ENCODE results near the gene CDKN1C.

DNA sequence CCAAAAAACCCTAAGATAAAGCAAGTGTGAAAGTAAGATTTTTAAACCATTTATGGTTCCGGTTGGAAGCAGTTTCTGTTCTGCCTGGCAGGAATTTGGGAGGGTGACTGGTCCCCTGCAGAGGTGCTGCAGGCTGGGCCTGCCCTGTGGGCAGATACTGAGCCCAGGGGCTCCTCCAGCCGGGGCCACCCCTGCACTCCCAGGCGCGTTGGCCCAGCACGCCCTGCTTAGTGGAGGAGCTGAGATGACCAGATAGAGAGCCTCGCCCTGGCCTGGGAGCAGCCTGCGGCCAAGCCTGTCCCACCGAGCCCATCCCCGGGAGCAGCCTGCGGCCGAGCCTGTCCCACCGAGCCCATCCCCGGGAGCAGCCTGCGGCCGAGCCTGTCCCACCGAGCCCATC lies 35.7 kb upstream of the CDKN1C start:
- TF ChIP-seq, protein P1, sequence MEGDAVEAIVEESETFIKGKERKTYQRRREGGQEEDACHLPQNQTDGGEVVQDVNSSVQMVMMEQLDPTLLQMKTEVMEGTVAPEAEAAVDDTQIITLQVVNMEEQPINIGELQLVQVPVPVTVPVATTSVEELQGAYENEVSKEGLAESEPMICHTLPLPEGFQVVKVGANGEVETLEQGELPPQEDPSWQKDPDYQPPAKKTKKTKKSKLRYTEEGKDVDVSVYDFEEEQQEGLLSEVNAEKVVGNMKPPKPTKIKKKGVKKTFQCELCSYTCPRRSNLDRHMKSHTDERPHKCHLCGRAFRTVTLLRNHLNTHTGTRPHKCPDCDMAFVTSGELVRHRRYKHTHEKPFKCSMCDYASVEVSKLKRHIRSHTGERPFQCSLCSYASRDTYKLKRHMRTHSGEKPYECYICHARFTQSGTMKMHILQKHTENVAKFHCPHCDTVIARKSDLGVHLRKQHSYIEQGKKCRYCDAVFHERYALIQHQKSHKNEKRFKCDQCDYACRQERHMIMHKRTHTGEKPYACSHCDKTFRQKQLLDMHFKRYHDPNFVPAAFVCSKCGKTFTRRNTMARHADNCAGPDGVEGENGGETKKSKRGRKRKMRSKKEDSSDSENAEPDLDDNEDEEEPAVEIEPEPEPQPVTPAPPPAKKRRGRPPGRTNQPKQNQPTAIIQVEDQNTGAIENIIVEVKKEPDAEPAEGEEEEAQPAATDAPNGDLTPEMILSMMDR (IDR thresholded peaks at IDR 0.05) = no peak
- no peak for TF ChIP-seq POLR2A (IDR thresholded peaks at IDR 0.05)
- TF ChIP-seq EP300 (IDR thresholded peaks at IDR 0.05) = no peak
